ENCODE data around the gene PAPLN.

PAPLN gene

DNA sequence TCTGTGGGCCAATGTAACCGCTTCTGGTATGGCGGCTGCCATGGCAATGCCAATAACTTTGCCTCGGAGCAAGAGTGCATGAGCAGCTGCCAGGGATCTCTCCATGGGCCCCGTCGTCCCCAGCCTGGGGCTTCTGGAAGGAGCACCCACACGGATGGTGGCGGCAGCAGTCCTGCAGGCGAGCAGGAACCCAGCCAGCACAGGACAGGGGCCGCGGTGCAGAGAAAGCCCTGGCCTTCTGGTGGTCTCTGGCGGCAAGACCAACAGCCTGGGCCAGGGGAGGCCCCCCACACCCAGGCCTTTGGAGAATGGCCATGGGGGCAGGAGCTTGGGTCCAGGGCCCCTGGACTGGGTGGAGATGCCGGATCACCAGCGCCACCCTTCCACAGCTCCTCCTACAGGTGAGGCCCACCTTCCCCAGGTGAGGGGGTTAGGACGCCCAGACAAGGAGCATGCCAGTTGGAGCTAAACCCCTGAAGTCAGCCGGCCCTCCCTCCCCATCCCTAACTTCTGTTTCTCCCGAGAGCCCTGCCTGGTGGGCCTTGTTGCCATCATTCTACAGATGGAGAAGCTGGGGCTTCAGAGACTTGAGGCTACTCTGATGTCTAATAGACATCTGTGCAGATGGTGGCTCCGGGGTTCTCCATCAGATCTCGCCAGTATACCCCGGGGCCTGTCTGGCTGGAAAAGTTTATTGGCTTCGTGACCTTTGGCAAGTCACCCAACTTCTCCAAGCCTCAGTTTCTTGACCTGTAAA is 25.3 kb downstream of the PAPLN start:
- DNase-seq: no peak

DNA sequence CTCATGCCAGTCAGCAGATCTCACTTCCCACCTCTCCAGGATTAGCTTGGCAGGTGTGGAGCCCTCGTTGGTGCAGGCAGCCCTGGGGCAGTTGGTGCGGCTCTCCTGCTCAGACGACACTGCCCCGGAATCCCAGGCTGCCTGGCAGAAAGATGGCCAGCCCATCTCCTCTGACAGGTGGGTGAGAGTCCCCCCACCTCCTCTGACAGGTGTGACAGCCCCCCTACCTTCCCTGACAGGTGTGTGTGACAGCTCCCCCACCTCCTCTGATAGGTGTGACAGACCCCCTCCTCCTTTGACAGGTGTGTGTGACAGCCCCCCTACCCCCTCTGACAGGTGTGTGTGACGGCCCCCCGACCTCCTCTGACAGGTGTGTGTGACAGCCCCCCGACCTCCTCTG is 26.3 kb downstream of the PAPLN start:
- DNase-seq: no peak

DNA sequence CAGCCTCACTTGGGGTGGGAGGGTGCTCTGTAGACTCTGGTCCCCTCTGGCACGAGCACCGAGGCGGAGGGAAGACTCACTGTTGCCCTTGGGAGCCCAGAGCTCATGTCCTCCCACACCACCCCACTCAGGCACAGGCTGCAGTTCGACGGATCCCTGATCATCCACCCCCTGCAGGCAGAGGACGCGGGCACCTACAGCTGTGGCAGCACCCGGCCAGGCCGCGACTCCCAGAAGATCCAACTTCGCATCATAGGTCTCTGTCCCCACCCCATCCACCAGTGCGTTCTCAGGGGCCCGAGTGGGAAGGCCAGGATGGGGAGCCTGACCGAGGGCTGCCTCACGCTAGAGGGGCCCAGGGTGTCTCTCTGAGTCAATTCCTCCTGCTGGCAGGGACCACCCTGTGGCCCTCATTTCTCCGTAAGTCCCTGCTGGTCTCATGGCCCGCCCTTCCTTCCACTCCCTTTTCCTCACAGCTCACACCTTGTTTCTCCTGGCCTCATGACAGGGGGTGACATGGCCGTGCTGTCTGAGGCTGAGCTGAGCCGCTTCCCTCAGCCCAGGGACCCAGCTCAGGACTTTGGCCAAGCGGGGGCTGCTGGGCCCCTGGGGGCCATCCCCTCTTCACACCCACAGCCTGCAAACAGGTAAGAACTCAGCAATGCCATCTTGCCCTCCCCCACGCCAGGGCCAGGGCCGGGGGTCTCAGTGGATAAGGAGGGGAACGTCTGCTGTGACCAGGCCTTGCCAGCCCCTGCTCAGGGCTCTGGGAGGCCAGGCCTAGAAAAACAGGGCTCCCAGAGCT is 27.0 kb downstream of the PAPLN start:
- no peak for DNase-seq

DNA sequence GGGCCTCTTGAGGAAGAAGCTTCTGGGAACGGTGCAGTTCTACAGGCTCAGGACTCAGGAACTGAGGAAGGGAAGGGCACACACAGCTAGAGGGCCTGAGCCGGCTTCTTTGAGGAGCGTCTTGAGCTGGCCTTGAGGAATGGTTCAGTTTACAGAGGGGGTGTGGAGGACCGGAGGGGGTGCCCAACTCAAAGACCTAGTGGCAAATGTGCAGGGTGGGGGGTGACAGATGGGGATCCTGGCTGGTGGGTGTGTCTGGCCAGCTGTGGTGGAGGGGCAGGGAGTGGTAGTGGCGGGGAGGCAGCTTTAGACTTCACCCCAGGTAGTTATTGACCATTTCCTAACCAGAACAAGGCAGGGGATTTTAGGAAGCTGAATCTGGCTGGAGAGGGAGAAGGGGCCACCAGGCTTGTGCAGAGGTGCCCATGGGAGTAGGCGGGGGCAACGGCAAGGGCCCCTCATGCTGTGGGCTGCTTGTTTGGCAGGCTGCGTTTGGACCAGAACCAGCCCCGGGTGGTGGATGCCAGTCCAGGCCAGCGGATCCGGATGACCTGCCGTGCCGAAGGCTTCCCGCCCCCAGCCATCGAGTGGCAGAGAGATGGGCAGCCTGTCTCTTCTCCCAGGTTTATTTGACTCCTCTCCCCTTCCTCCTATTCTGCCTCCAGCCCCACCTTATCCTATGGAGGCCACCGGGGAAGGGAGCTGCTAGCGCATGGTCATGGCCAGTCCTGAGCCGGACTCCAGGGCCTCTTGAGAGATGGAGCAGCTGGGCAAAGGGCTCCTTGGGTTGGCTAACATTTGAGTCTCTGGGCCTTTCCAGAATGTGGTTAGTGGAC is 27.8 kb downstream of the PAPLN start:
- DNase-seq: no peak

DNA sequence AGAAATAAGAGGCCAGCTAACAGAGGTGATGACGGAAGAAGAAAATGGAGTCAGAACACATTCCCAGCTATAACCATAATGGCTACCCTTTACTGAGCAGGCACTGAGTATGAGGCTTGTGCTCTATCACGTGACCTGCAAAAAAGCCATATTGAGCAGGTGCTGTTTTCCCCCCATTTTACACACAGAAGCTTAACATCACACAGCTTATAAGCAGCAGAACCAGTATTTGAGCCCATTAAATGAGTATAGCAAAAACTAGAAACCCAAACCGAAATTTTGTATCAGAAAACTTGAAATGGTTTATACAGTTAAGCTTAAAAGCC is 28.4 kb downstream of the PAPLN start:
- DNase-seq: no peak

DNA sequence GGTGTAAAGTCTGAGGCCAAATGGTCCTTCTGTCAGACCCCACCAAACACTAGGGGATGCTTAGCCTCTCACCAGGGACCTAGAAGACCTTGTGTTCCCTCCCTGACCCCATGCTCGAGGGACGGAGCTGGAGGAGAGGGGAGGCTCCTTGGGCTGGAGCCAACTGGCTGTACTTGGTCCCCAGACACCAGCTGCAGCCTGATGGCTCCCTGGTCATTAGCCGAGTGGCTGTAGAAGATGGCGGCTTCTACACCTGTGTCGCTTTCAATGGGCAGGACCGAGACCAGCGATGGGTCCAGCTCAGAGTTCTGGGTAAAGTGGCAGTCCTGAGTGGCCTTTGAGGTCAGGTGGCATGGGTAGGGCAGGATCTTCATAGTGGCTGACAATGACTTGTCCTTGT is 29.0 kb downstream of the PAPLN start:
- no peak for DNase-seq

DNA sequence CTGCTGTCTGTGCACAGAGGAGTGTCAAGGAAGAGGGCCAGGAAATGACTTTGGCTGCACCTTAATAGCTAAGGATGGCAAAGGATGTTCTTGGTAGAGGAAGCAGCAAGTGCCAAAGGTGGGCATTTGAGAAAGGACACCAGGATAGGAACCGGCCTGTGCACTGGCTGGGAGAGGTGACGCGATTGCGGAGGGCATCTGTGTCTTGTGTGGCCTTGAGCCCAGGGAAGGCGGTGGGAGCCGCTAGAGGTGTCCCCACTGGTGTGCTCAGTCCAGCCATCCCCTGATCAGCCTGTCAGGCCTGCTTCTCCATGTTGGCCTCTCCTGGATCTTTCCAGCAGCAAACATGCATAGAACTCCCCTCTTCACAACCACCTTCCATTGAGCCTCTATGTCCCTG is 30.2 kb downstream of the PAPLN start:
- no peak for DNase-seq

DNA sequence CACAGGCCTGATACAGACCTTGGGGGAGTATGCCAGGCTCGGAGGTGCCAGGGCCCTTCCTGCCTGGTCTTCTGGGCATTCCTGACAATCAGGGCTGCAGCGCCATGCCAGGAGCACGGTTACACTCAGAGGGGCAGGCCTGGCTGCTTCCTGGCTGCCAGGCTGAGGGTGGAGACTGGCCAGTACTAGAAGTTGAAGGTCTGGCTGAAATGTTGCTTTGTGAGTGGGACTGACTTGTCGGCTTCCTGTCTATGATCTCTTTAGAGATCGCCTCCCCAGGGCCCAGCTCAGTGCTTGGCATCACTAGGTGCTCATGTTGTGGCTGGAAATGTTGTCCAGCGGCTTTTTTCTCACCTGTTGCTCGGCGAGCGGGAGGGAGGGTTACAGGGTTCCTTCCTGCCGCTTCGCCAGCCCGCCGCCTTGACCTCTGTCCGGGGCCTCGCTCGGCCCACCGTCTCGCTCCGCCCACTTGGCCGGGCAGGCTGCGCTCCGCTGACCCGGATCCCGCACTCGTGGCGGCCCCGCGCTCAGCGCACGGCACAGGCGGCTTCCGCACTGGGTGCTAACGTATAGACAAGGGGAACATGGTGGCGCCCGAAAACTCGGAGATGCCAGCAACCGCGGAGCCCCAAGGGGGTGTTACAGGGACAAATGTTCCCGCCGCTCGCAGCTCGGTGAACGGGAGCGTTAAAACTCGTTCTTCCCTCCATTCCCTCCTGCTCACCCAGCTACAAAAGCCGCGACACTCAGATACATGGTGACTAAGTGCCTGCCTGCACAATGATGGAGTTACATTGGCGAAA is 32.6 kb downstream of the PAPLN start:
- DNase-seq: no peak

DNA sequence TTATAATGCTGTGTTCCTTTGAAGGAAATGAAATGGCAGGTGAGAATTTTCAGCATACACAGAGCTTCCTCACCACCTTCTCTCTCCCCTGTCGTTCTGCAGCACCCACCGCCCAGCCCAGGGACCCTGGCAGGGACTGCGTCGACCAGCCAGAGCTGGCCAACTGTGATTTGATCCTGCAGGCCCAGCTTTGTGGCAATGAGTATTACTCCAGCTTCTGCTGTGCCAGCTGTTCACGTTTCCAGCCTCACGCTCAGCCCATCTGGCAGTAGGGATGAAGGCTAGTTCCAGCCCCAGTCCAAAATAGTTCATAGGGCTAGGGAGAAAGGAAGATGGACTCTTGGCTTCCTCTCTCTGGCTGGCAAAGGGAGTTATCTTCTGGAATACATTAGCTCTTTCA is 35.1 kb downstream of the PAPLN start:
- DNase-seq: no peak

DNA sequence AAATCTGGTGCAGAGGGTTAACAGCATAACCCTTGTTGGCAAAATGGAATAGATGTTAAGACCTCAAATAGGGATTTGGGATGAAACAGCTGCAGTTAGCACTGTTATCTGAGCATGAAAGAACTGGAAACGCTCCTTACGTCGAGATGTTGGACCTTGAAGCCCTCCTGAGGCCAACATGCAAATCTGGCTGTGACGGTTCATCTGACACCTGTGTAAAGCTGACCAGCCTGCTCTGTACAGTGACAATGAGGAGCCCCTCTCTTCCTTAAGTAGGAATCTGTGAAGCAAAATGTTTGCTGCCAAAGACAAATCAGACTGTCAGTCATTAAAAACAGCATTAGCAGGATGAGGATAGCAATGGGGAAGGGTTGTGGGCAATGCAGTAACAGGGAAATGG is 36.5 kb downstream of the PAPLN start:
- DNase-seq: no peak

DNA sequence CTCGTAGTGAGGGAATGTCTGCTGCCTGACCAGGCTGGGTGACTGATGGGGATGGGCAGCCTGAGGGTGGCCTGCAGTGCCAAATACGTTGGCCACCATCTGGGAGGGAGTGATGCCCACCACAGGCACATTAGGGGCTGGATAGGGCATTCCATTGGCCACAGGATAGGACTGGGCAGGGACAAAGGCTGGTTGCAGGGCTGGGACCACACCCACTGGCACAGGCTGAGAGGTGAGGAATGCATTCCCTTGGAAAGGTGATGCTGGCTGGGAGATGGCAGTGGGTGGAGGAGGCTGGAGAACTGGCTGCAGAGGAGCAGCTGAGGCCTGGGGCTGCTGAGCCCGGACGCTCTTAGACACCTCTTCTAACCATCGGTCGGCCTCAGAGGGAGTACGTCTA is 39.5 kb downstream of the PAPLN start:
- DNase-seq: no peak

DNA sequence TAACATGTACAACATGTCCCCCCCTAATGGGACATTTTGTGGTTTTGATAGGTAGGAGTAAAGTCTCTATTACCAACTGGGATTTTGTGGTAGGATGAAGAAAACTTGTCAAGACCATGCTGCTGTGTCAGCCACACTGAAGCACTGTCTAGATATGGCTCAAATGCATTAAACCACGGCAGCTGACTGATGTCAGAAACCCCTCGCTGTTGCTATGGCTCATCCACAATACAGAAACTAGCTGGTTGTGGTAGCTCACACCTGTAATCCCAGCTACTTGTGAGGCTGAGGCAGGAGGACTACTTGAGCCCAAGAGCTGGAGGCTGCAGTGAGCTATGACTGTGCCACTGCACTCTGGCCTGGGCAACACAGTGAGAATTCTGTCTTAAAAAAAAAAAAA is 40.1 kb downstream of the PAPLN start:
- no peak for DNase-seq

DNA sequence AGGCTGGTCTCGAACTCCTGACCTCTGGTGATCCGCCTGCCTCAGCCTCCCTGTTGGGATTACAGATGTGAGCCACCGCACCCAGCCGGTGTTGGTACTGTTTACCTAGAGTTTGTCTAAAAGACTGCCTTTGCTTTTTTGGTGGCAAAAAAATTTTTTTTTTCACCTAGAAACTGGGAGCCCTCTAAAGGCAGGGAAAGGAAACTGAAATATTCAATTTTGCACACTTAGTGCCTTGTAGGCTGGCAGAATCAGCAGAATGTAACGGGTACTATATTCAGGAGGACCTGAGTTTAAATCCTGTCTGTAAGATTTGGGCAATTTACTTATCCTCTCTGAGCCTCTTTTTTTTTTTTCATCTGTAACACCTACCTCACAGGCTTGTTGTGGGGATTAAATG is 43.6 kb downstream of the PAPLN start:
- DNase-seq: no peak

DNA sequence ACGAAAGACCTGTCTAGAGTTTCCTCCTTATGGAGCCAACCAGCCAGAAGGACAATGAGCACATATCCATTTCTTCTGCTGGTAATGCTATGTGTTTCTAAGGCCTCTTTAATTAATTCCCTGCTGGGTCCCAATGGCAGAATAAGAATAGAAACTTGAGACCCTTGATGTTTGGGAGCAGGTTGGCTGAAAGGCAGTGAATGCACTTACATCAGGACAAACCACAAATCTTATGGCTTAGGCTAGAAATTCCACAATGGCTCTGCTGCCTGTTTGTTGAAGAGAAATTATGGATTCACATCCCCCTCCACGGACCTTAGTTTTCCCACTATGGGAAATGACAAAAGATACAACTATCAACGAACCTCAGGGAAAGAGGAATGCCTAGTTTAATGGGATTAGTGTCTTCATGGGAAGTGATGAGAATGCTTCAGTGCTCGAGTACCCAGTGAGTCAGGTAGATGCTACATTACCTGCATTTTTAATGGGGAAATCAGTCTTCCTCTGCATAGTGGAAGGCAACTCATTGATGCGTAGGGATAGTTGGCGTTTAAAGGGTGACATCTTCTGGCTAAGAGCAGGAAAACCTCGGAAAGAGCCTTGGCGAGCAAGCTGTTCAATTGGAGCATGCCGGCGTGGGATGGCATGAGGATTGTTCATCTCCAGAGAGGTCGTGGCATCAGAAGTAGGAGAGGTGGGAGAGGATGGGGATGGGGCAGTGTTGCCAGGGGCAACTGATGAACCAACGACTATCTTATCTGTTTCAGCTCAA is 46.5 kb downstream of the PAPLN start:
- no peak for DNase-seq

DNA sequence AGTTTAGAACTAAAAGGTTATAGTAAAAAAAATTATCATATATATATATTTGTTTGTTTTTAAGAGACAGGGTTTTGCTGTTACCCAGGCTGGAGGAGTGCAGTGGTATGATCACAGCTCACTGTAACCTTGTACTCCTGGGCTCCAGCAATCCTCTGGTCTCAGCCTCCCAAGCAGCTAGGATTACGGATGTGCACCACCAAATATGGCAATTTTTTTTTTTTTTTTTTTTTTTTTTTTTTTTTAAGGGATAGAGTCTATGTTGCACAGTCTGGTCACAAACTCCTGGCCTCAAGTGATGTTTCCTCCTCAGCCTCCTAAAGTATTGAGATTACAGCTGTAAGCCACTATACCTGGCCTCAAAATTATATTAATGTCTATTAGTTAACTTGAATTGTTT is 48.7 kb downstream of the PAPLN start:
- DNase-seq: no peak

DNA sequence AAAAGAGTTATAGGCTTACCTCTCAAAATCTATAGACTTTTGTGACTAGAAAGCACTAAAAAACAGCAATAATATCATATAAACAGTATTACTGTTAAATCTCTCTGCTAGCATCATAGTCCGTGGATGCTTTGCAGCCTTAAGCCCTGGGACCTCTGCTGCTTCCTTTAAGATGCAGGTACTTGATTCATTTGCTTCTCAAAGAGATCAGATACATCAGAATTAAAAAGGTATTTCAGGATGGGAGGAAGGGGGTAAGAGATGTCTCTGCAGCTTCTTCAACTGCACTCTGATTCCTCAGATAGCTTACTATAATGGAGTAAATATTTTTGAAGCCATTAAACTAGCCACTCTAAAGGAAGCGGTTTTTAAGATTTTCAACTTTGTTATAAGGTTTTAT is 49.3 kb downstream of the PAPLN start:
- DNase-seq: no peak

DNA sequence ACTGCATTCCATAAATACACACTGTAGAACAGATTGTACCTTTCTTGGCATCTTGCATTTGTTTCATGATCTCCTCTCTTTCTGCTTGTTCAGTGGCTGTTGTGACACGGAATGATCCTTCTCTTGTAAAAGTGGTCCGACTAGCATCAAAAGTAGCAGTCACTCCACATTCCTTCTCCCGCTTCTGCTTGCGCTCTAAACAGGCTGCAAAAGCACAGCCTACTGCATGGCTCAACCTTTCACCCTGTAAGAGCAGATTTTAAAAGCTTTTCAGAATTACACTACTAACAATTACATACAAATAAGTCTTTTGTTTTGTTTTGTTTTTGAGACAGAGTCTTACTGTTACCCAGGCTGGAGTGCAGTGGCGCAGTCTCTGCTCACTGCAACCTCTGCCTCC is 49.8 kb downstream of the PAPLN start:
- DNase-seq: no peak

DNA sequence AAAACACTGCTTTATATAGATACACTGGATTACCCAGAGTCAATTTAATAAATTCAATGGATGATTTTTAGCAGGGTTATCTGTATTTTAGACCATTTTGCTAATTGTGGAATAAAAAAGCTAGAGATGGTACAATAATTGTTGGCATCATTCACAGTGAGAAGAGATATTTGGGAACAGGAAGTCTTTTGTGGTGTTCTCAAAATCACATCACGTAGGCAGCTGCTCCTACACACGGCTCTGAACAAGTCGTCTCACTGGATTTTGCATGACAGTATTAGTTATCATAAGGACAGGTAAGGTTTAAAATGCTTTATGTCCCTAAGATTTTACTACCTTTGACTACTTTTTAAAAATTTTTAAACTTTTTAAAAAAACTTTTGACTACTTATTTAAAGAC is 52.0 kb downstream of the PAPLN start:
- DNase-seq: no peak

DNA sequence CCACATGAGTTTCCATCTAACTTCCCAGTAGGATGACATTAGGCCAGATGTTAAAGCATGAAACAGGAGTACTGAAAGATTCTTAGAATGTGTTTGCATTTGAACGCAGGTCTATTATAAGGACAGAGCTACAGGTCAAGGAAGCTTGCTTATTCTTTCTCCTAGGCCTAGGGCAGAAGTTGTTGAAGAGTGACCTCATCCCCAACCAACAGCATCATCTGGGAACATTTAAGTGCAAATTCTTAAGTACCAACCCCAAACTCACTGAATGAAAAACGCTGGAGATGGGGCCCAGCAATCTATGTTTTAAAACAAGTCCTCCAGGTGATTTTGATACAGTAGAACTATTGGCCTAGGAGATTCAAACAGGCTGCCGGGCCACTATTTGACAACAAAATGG is 52.4 kb downstream of the PAPLN start:
- no peak for DNase-seq

DNA sequence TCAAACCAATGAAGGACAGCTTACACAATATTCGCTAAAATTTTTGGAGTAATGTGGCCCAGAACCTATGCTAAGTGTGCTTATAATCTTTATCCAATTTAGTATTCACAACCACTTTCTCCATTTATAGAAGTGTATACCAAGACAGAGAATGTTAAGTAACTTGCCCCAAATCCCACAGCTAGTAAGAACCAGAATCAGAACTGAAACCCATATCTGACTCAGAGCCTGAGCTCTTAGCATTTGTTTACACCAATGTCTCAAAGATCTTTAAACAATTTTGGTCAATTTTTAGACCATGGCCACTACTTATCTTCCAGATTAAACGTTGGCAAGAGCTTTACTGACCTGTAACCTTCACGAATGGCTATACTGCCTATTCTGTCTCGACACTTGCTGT is 53.0 kb downstream of the PAPLN start:
- no peak for DNase-seq

DNA sequence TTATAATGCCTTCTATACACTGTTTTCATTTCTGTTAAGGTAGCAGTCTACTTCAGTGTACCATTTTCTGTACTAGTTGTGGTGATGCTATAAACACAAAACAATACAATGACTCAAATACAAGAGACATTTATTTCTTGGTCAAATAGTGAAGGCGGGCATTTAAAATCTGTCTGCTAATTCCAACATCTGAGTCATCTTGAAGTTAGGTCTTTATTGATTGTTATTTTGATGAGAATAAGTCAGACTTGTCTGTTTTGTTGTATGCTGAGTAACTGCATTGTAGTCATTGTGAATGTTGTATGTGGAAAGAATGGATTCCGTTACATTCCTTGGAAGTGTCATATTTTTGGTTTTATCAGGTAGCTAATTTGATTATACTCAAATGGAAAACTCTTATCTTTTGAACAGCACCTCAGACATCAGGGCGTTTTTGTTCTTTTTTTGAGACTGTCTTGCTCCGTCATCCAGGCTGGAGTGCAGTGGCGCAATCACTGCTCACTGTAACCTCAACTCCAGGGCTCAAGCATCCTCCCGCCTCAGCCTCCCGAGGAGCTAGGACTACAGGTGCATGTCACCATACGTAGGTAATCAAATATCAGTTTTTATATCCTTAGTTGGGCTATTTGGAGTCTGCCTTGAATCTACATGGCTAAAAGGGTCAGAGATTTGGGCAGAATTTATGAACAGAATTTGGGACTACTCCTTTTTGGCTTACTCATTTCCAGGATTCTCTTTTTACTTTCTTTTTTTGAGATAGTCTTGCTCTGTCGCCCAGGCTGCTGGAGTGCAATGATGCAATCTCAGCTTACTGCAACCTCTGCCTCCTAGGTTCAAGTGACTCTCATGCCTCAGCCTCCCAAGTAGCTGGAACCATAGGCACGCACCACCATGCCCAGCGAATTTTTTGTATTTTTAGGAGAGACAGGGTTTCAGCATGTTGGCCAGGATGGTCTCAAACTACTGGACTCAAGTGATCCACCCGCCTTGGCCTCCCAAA is 56.8 kb downstream of the PAPLN start:
- DNase-seq: no peak
